Measurements from ENCODE around the gene MNS1.
"Not testable (repeated sequence)": the region's sequence is repeated elsewhere in the genome, so short reads cannot be mapped to it uniquely, and the experiment has no call there.

MNS1 gene

GRCh38 chr15:56425976-56426375, 39.0 kb downstream of the MNS1 start:
- Histone ChIP-seq H4K8ac (ENCODE audit: low read depth, low read length) (no peak overlapping the region), H3K9me3 (replicated peaks in 1 of 2; ENCODE audit: control insufficient read depth in 2 of 2, insufficient read depth in 1 of 2, low read depth in 1 of 2, low read length in 2 of 2) (peaks cover 0 to 13% of the 10 kb centered on the region in 2 donors), H3K4ac (ENCODE audit: low read length) (no peak overlapping the region), H4K91ac (ENCODE audit: low read depth, low read length, poor library complexity) (no peak overlapping the region), H3K18ac (ENCODE audit: low read length) (no peak overlapping the region), H2BK5ac (ENCODE audit: low read length) (no peak overlapping the region), H3K9ac (ENCODE audit: low read depth, low read length, poor library complexity) (no peak overlapping the region), H2AFZ (ENCODE audit: low read length) (no peak overlapping the region), H2AK5ac (ENCODE audit: low read depth, low read length) (no peak overlapping the region), H3K36me3 (replicated peaks in 1 of 2; ENCODE audit: control insufficient read depth in 2 of 2, insufficient read depth in 2 of 2, low read length in 2 of 2) (peaks cover 0 to 8% of the 10 kb centered on the region in 2 donors), H3K4me2 (ENCODE audit: insufficient read depth, low read length, poor library complexity, severe bottlenecking) (no peak overlapping the region), H2BK12ac (ENCODE audit: low read length) (no peak overlapping the region), H3K14ac (ENCODE audit: low read length) (no peak overlapping the region), H3K23ac (ENCODE audit: low read depth, low read length, poor library complexity) (no peak overlapping the region), H3K4me1 (ENCODE audit: control insufficient read depth in 2 of 2, insufficient read depth in 1 of 2, low read depth in 1 of 2, low read length in 2 of 2) (no peaks in the 10 kb centered on the region), H2BK120ac (ENCODE audit: low read depth, low read length) (no peak overlapping the region), H3K27ac (replicated peaks; ENCODE audit: low read length) (no peak overlapping the region), H2BK15ac (ENCODE audit: low read length) (no peak overlapping the region), H3K4me3 (ENCODE audit: low read length in 2 of 2) (no peak overlapping the region), H3K79me1 (ENCODE audit: low read depth, low read length) (no peaks in the 10 kb centered on the region), H3K27me3 (ENCODE audit: control insufficient read depth in 3 of 3, insufficient read depth in 3 of 3, low read depth in 1 of 3, low read length in 3 of 3) (no peaks in the 10 kb centered on the region)
- no peak for DNase-seq (ENCODE audit: low spot score)
- WGBS, 2 donors (ENCODE audit: extremely low coverage in 2 of 2, insufficient read length in 2 of 2, insufficient replicate concordance in 1 of 2), result no CpG with 5 or more reads among the region's 1 CpG

- Histone ChIP-seq H3K27ac (replicated peaks; ENCODE audit: low read length) (no peak overlapping the region), H2BK120ac (ENCODE audit: low read depth, low read length) (no peak overlapping the region), H2AK5ac (ENCODE audit: low read depth, low read length) (no peak overlapping the region), H3K23ac (ENCODE audit: low read depth, low read length, poor library complexity) (no peak overlapping the region), H2AFZ (ENCODE audit: low read length) (no peak overlapping the region), H3K4me2 (ENCODE audit: insufficient read depth, low read length, poor library complexity, severe bottlenecking) (no peak overlapping the region), H3K4ac (ENCODE audit: low read length) (no peak overlapping the region), H3K9ac (ENCODE audit: low read depth, low read length, poor library complexity) (no peak overlapping the region), H3K36me3 (replicated peaks in 1 of 2; ENCODE audit: control insufficient read depth in 2 of 2, insufficient read depth in 2 of 2, low read length in 2 of 2) (peaks cover 0 to 6% of the 10 kb centered on the region in 2 donors), H3K4me1 (ENCODE audit: control insufficient read depth in 2 of 2, insufficient read depth in 1 of 2, low read depth in 1 of 2, low read length in 2 of 2) (no peaks in the 10 kb centered on the region), H4K8ac (ENCODE audit: low read depth, low read length) (no peak overlapping the region), H3K27me3 (ENCODE audit: control insufficient read depth in 3 of 3, insufficient read depth in 3 of 3, low read depth in 1 of 3, low read length in 3 of 3) (no peaks in the 10 kb centered on the region), H3K18ac (ENCODE audit: low read length) (no peak overlapping the region), H4K91ac (ENCODE audit: low read depth, low read length, poor library complexity) (no peak overlapping the region), H2BK12ac (ENCODE audit: low read length) (no peak overlapping the region), H2BK15ac (ENCODE audit: low read length) (no peak overlapping the region), H3K14ac (ENCODE audit: low read length) (no peak overlapping the region), H3K9me3 (replicated peaks in 1 of 2; ENCODE audit: control insufficient read depth in 2 of 2, insufficient read depth in 1 of 2, low read depth in 1 of 2, low read length in 2 of 2) (peaks cover 0 to 13% of the 10 kb centered on the region in 2 donors), H3K79me1 (ENCODE audit: low read depth, low read length) (no peaks in the 10 kb centered on the region), H3K4me3 (ENCODE audit: low read length in 2 of 2) (no peak overlapping the region), H2BK5ac (ENCODE audit: low read length) (no peak overlapping the region)
- no peak for DNase-seq (ENCODE audit: low spot score)
Observed at GRCh38 chr15:56425276-56425675, 39.7 kb downstream of the MNS1 start.

GRCh38 chr15:56413114-56413733, 51.7 kb downstream of the MNS1 start:
- H3K4me1 ChIP-seq (ENCODE audit: control insufficient read depth in 2 of 2, insufficient read depth in 1 of 2, low read depth in 1 of 2, low read length in 2 of 2); H2BK12ac ChIP-seq (ENCODE audit: low read length); H3K27me3 ChIP-seq (ENCODE audit: control insufficient read depth in 3 of 3, insufficient read depth in 3 of 3, low read depth in 1 of 3, low read length in 3 of 3); H3K4me2 ChIP-seq (ENCODE audit: insufficient read depth, low read length, poor library complexity, severe bottlenecking); H3K18ac ChIP-seq (ENCODE audit: low read length); H4K91ac ChIP-seq (ENCODE audit: low read depth, low read length, poor library complexity); H4K8ac ChIP-seq (ENCODE audit: low read depth, low read length); H3K79me1 ChIP-seq (ENCODE audit: low read depth, low read length); H2BK15ac ChIP-seq (ENCODE audit: low read length); H3K9me3 ChIP-seq (replicated peaks in 1 of 2; ENCODE audit: control insufficient read depth in 2 of 2, insufficient read depth in 1 of 2, low read depth in 1 of 2, low read length in 2 of 2); H3K9ac ChIP-seq (ENCODE audit: low read depth, low read length, poor library complexity); DNase-seq (ENCODE audit: low spot score); H3K4me3 ChIP-seq (ENCODE audit: low read length in 2 of 2); H3K36me3 ChIP-seq (replicated peaks in 1 of 2; ENCODE audit: control insufficient read depth in 2 of 2, insufficient read depth in 2 of 2, low read length in 2 of 2); H3K4ac ChIP-seq (ENCODE audit: low read length); H2BK120ac ChIP-seq (ENCODE audit: low read depth, low read length); H3K23ac ChIP-seq (ENCODE audit: low read depth, low read length, poor library complexity); H2AK5ac ChIP-seq (ENCODE audit: low read depth, low read length); H3K27ac ChIP-seq (replicated peaks; ENCODE audit: low read length); H2BK5ac ChIP-seq (ENCODE audit: low read length); H2AFZ ChIP-seq (ENCODE audit: low read length); H3K14ac ChIP-seq (ENCODE audit: low read length): not testable (repeated sequence)
- no CpG with 5 or more reads among the region's 1 CpG for WGBS, 2 donors (ENCODE audit: extremely low coverage in 2 of 2, insufficient read length in 2 of 2, insufficient replicate concordance in 1 of 2)

GRCh38 chr15:56411122-56411749, 53.7 kb downstream of the MNS1 start:
- Histone ChIP-seq H3K79me1 (ENCODE audit: low read depth, low read length) (no peaks in the 10 kb centered on the region), H4K8ac (ENCODE audit: low read depth, low read length) (no peak overlapping the region), H3K27me3 (ENCODE audit: control insufficient read depth in 3 of 3, insufficient read depth in 3 of 3, low read depth in 1 of 3, low read length in 3 of 3) (no peaks in the 10 kb centered on the region), H3K4ac (ENCODE audit: low read length) (no peak overlapping the region), H3K9me3 (replicated peaks in 1 of 2; ENCODE audit: control insufficient read depth in 2 of 2, insufficient read depth in 1 of 2, low read depth in 1 of 2, low read length in 2 of 2) (no peaks in the 10 kb centered on the region), H3K4me2 (ENCODE audit: insufficient read depth, low read length, poor library complexity, severe bottlenecking) (no peak overlapping the region), H3K14ac (ENCODE audit: low read length) (no peak overlapping the region), H2BK15ac (ENCODE audit: low read length) (no peak overlapping the region), H2AFZ (ENCODE audit: low read length) (no peak overlapping the region), H3K36me3 (replicated peaks in 1 of 2; ENCODE audit: control insufficient read depth in 2 of 2, insufficient read depth in 2 of 2, low read length in 2 of 2) (peaks cover 0 to 6% of the 10 kb centered on the region in 2 donors), H3K9ac (ENCODE audit: low read depth, low read length, poor library complexity) (no peak overlapping the region), H3K4me3 (ENCODE audit: low read length in 2 of 2) (no peak overlapping the region), H2BK120ac (ENCODE audit: low read depth, low read length) (no peak overlapping the region), H3K23ac (ENCODE audit: low read depth, low read length, poor library complexity) (no peak overlapping the region), H4K91ac (ENCODE audit: low read depth, low read length, poor library complexity) (no peak overlapping the region), H3K27ac (replicated peaks; ENCODE audit: low read length) (no peak overlapping the region), H2BK12ac (ENCODE audit: low read length) (no peak overlapping the region), H3K18ac (ENCODE audit: low read length) (no peak overlapping the region), H2BK5ac (ENCODE audit: low read length) (no peak overlapping the region), H2AK5ac (ENCODE audit: low read depth, low read length) (no peak overlapping the region), H3K4me1 (ENCODE audit: control insufficient read depth in 2 of 2, insufficient read depth in 1 of 2, low read depth in 1 of 2, low read length in 2 of 2) (no peaks in the 10 kb centered on the region)
- DNase-seq (ENCODE audit: low spot score), result no peak
- WGBS, 2 donors (ENCODE audit: extremely low coverage in 2 of 2, insufficient read length in 2 of 2, insufficient replicate concordance in 1 of 2), result no CpG with 5 or more reads among the region's 2 CpGs
